Endothelial cell of umbilical vein (primary cell): ENCODE measurements around the gene SLC25A34. TPM values are rescaled to one million over a fixed set of nuclear protein-coding genes. Genes with fewer than 3 reads are reported as not detected.

Source experiments
- BruUV-seq: library from RNA; stranded (reverse); fragments of 400-500 nt; replicated peaks from 2 replicates; lab custom pipeline; 2021; lab: Mats Ljungman, UMichigan
- CTCF ChIA-PET: fragments of 300-600, 350-600 bp; sonication (Branson Sonifier 250); formaldehyde crosslinking; loops from one replicate; lab custom pipeline; 2021; ENCODE audit warnings: antibody characterized with exemption, inconsistent platforms; lab: Charles Lee
- POLR2A ChIA-PET: fragments of 300-600, 350-600 bp; sonication (Branson Sonifier 250); formaldehyde crosslinking; loops from one replicate; lab custom pipeline; 2021; ENCODE audit warnings: antibody characterized with exemption, inconsistent platforms; lab: Charles Lee
- DNase-seq: peaks from one replicate; pipeline ENCODE4 v3.0.0-alpha.2; 2011; ENCODE audit warnings: low read depth, low spot score
- FAIRE-seq: peaks from 2 replicates; lab custom pipeline; 2011; peaks lifted over from hg19 to GRCh38; lab: Jason Lieb, UNC
- H2AFZ ChIP-seq: 2 replicates; pipeline ENCODE4 v1.6.0; 2012; ENCODE audit warnings: low read depth, low read length, control low read depth, inconsistent platforms
- H3K27ac ChIP-seq: 2 replicates; pipeline ENCODE4 v1.5.1; 2011; ENCODE audit warnings: low read depth, mild to moderate bottlenecking, control low read depth, low read length, moderate library complexity; ENCODE audit not compliant: insufficient read depth
- H3K27me3 ChIP-seq, 2 experiments: 2 replicates each; pipeline versions ENCODE4 v1.6.0 to v1.6.1; 2011; ENCODE audit warnings: low read length in 2 of 2, mixed read lengths in 1 of 2; ENCODE audit not compliant: control insufficient read depth in 2 of 2, insufficient read depth in 2 of 2
- H3K36me3 ChIP-seq, 2 experiments: 2 replicates in 1 of 2; 3 replicates in 1 of 2; pipeline ENCODE4 v1.5.1; 2011; ENCODE audit warnings: low read length in 2 of 2, mild to moderate bottlenecking in 1 of 2, moderate library complexity in 1 of 2; ENCODE audit not compliant: control insufficient read depth in 2 of 2, insufficient read depth in 2 of 2; ENCODE audit errors: extremely low read depth in 1 of 2
- H3K4me1 ChIP-seq: 3 replicates; pipeline ENCODE4 v1.5.1; 2011; ENCODE audit warnings: mild to moderate bottlenecking, low read length; ENCODE audit not compliant: control insufficient read depth, insufficient read depth; ENCODE audit errors: extremely low read depth
- H3K4me2 ChIP-seq: 2 replicates; pipeline ENCODE4 v1.6.1; 2011; ENCODE audit warnings: low read length, control low read depth, mixed read lengths; ENCODE audit not compliant: insufficient read depth
- H3K4me3 ChIP-seq, 3 experiments: fragments of 200-600 bp in 1 of 3; sonication (generic), shearing (Covaris generic) in 1 of 3; replicated peaks in 1 of 3; 2 replicates each; pipeline ENCODE4 v1.5.1; 2011 to 2016; ENCODE audit warnings: control low read depth in 3 of 3, low read length in 3 of 3, mild to moderate bottlenecking in 2 of 3, inconsistent platforms in 1 of 3, low read depth in 1 of 3, moderate library complexity in 1 of 3; ENCODE audit not compliant: insufficient read depth in 1 of 3
- H3K79me2 ChIP-seq: 2 replicates; pipeline ENCODE4 v1.6.0; 2012; ENCODE audit warnings: low read length, inconsistent platforms; ENCODE audit not compliant: control insufficient read depth, insufficient read depth
- H3K9ac ChIP-seq: replicated peaks from 2 replicates; pipeline ENCODE3; 2011; ENCODE audit warnings: low read length, control low read depth; ENCODE audit not compliant: insufficient read depth; ENCODE audit errors: extremely low read depth
- H3K9me1 ChIP-seq: replicated peaks from 3 replicates; pipeline ENCODE4 v1.6.0; 2011; ENCODE audit warnings: mild to moderate bottlenecking, low read length; ENCODE audit not compliant: control insufficient read depth, insufficient read depth; ENCODE audit errors: extremely low read depth
- H3K9me3 ChIP-seq: replicated peaks from 2 replicates; pipeline ENCODE4 v1.5.1; 2012; ENCODE audit warnings: low read length, inconsistent platforms; ENCODE audit not compliant: control insufficient read depth, insufficient read depth
- H4K20me1 ChIP-seq: replicated peaks from 2 replicates; pipeline ENCODE3; 2011; ENCODE audit warnings: mild to moderate bottlenecking, low read length; ENCODE audit not compliant: control insufficient read depth, insufficient read depth; ENCODE audit errors: extremely low read depth
- EZH2 ChIP-seq: IDR thresholded peaks from 2 replicates; pipeline ENCODE4 v1.6.1; 2012; ENCODE audit warnings: borderline replicate concordance, low read depth, mild to moderate bottlenecking, moderate library complexity, low read length, inconsistent platforms; ENCODE audit not compliant: severe bottlenecking
- FOS ChIP-seq: IDR thresholded peaks from 2 replicates; pipeline ENCODE4 v1.6.1; 2011; ENCODE audit warnings: mild to moderate bottlenecking, low read length, moderate library complexity, borderline replicate concordance; ENCODE audit not compliant: insufficient read depth
- GATA2 ChIP-seq: IDR thresholded peaks from 2 replicates; pipeline ENCODE4 v1.7.0; 2011; ENCODE audit warnings: low read depth, mild to moderate bottlenecking, moderate library complexity, mixed read lengths, low read length; ENCODE audit not compliant: insufficient read length, insufficient read depth
- JUN ChIP-seq: IDR thresholded peaks from 2 replicates; pipeline ENCODE4 v1.6.1; 2011; ENCODE audit warnings: borderline replicate concordance, low read depth; ENCODE audit not compliant: insufficient read length, insufficient read depth
- MYC ChIP-seq: IDR thresholded peaks from one replicate; pipeline ENCODE4 v1.6.1; 2011; ENCODE audit warnings: mild to moderate bottlenecking, low read depth, low read length
- POLR2A ChIP-seq: IDR thresholded peaks from 2 replicates; pipeline ENCODE4 v1.6.1; 2012; ENCODE audit warnings: low read depth, mild to moderate bottlenecking, control low read depth, low read length
- POLR2AphosphoS5 ChIP-seq: IDR thresholded peaks from 2 replicates; pipeline ENCODE4 v1.6.1; 2012; ENCODE audit warnings: low read depth, mild to moderate bottlenecking, control low read depth, low read length, moderate library complexity; ENCODE audit not compliant: insufficient read depth
- dilution Hi-C: fragments of 300-500 bp; cut with MboI; formaldehyde crosslinking; loops from one replicate; pipeline ENCODE4 v1.15.0; 2019; ENCODE audit warnings: low sequenced_read_pairs; ENCODE audit not compliant: extremely low pct_ligation_motif_present
- intact Hi-C: fragments of 100-400 bp; cut with micrococcal nuclease; formaldehyde crosslinking; loops from one replicate; pipeline ENCODE4 v1.10.0; 2022
- polyA plus RNA-seq, 4 experiments: library from polyadenylated mRNA; depleted of rRNA in 3 of 4; stranded (reverse) in 3 of 4; unstranded in 1 of 4; fragments of >200 nt; gene quantifications; 2 replicates each; pipeline versions ENCODE4 v1.2.1 to v1.2.3, GENCODE V29; 2011 to 2012; ENCODE audit warnings: missing spikeins in 1 of 4
- total RNA-seq: library from RNA; stranded (reverse); gene quantifications from 2 replicates; pipeline ENCODE4 v1.2.3, GENCODE V29; 2021
- TF ChIP-seq, protein P1 (sequence below), 2 donors: IDR thresholded peaks; 1 replicate in 1 of 2; 2 replicates in 1 of 2; pipeline ENCODE4 v1.5.1; 2011; ENCODE audit warnings: low read length in 2 of 2, mild to moderate bottlenecking in 2 of 2, moderate library complexity in 2 of 2, control low read depth in 1 of 2, inconsistent platforms in 1 of 2, low read depth in 1 of 2; ENCODE audit not compliant: insufficient read depth in 1 of 2; ENCODE audit errors: extremely low read depth in 1 of 2
- TF ChIP-seq, protein P2 (sequence below): IDR thresholded peaks from 2 replicates; pipeline ENCODE4 v1.6.1; 2011; ENCODE audit not compliant: insufficient read depth, insufficient read length

Gene SLC25A34
- total and polyA plus RNA-seq, 2 donors (not counting 3 experiments of a cell fraction or from before 2014, with no cell fraction given) = 0.90 to 1.1 TPM

DNA sequence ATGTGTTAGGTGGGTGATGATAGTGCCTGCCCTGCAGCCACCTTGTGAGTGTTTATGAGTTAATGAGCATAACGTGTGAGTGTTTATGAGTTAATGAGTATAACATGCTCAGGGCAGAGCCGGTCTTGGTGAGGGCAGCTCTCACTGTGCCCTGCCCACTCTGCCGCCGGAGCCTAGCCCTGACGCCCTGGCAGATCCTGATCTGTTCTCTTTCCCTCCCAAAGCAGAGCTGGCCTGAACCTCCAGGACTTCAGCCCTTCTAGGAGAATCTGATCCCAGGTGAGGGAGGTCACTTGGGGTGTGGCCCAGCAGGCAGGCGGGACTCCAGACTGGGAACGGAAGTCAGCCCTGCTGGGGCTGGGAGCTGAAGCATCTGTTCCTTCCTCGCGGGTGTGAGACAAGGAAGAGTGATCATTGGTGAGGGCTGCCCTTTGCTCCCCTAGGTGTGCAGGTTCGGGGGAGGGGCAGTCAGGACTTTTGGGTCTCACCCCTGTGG lies 28.3 kb downstream of the SLC25A34 start:
- CTCF ChIA-PET = no interaction called here
- Histone ChIP-seq H3K4me3 (no peak overlapping the region), H3K27me3 (no peaks in the 10 kb centered on the region), H3K9me3 (no peaks in the 10 kb centered on the region), H2AFZ (no peak overlapping the region), H4K20me1 (no peaks in the 10 kb centered on the region), H3K4me2 (no peak overlapping the region), H3K36me3 (peaks cover 27 to 45% of the 10 kb centered on the region in 2 experiments), H3K4me1 (peaks cover 40% of the 10 kb centered on the region), H3K9ac (no peak overlapping the region), H3K27ac (peak overlapping the region; percentile 11), H3K9me1 (no peaks in the 10 kb centered on the region), H3K79me2 (peaks cover 92% of the 10 kb centered on the region)
- TF ChIP-seq POLR2A (peak; percentile 22), MYC (no peak)
- FAIRE-seq = peak; percentile 43
- BruUV-seq = no TSS peak
- dilution Hi-C loops (no loop called here), intact Hi-C loops (loop anchor here (5.0 kb wide), 1 partner anchor 167 kb away; no protein-coding TSS in a partner anchor)
- DNase-seq = no peak
- POLR2A ChIA-PET = no interaction called here

DNA sequence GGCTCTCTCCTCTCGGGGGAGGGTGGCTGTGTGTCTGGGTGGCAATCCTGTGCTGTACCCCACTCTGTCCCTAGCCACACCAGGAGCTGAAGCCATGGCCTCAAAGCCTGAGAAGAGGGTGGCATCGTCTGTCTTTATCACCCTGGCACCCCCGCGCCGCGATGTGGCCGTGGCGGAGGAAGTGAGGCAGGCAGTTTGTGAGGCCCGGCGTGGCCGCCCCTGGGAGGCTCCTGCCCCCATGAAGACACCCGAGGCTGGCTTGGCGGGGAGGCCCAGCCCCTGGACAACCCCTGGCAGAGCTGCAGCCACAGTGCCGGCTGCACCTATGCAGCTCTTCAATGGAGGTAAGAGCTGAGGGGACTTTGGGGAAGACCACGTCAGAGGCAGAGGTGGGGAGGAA lies 28.8 kb downstream of the SLC25A34 start:
- H3K79me2 ChIP-seq = peaks cover 87% of the 10 kb centered on the region
- no peaks in the 10 kb centered on the region for H3K9me3 ChIP-seq
- TF ChIP-seq, protein P1, sequence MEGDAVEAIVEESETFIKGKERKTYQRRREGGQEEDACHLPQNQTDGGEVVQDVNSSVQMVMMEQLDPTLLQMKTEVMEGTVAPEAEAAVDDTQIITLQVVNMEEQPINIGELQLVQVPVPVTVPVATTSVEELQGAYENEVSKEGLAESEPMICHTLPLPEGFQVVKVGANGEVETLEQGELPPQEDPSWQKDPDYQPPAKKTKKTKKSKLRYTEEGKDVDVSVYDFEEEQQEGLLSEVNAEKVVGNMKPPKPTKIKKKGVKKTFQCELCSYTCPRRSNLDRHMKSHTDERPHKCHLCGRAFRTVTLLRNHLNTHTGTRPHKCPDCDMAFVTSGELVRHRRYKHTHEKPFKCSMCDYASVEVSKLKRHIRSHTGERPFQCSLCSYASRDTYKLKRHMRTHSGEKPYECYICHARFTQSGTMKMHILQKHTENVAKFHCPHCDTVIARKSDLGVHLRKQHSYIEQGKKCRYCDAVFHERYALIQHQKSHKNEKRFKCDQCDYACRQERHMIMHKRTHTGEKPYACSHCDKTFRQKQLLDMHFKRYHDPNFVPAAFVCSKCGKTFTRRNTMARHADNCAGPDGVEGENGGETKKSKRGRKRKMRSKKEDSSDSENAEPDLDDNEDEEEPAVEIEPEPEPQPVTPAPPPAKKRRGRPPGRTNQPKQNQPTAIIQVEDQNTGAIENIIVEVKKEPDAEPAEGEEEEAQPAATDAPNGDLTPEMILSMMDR (IDR thresholded peaks at IDR 0.05; ENCODE audit: extremely low read depth in 1 of 2, insufficient read depth in 1 of 2, low read depth in 1 of 2, low read length in 2 of 2) = no peak
- TF ChIP-seq POLR2A (no peak), FOS (no peak), MYC (no peak), POLR2AphosphoS5 (no peak), JUN (no peak), GATA2 (no peak), EZH2 (no peak)
- TF ChIP-seq, protein P2, sequence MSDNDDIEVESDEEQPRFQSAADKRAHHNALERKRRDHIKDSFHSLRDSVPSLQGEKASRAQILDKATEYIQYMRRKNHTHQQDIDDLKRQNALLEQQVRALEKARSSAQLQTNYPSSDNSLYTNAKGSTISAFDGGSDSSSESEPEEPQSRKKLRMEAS = no peak
- no peak overlapping the region for H2AFZ ChIP-seq
- no peak overlapping the region for H3K9ac ChIP-seq
- ChIA-PET CTCF (interaction anchor here (1.0 to 1.5 kb wide), 2 partner anchors 9 to 16 kb away, joined by 3 to 6 read pairs; no protein-coding TSS in a partner anchor), POLR2A (interaction anchor here (1.2 kb wide), 1 partner anchor 11 kb away, joined by 4 read pairs; no protein-coding TSS in a partner anchor)
- no peaks in the 10 kb centered on the region for H3K9me1 ChIP-seq
- H3K27me3 ChIP-seq = no peaks in the 10 kb centered on the region
- H3K4me3 ChIP-seq = no peak overlapping the region
- H4K20me1 ChIP-seq = no peaks in the 10 kb centered on the region
- H3K4me1 ChIP-seq = peaks cover 40% of the 10 kb centered on the region
- FAIRE-seq (no peak), DNase-seq (no peak)
- peak overlapping the region; percentile 11 for H3K27ac ChIP-seq
- intact Hi-C loops = loop anchor here (5.0 kb wide), 1 partner anchor 168 kb away; no protein-coding TSS in a partner anchor
- H3K4me2 ChIP-seq = no peak overlapping the region
- no TSS peak for BruUV-seq
- dilution Hi-C loops = no loop called here
- H3K36me3 ChIP-seq = peaks cover 27 to 45% of the 10 kb centered on the region in 2 experiments
